Measurements from ENCODE around the gene HTRA1.

GRCh38 chr10:122508021-122508420, 46.7 kb downstream of the HTRA1 start:
- no peak for TF ChIP-seq TOX (CRISPR knock-in tag; IDR thresholded peaks at IDR 0.05; ENCODE audit: borderline replicate concordance)
- TF ChIP-seq POU6F1 (CRISPR knock-in tag; IDR thresholded peaks at IDR 0.05; ENCODE audit: borderline replicate concordance, low read depth), result no peak
- TF ChIP-seq ZFP3 (CRISPR knock-in tag; IDR thresholded peaks at IDR 0.05), result no peak
- no peak for TF ChIP-seq ZC3H10 (CRISPR knock-in tag; IDR thresholded peaks at IDR 0.05)
- no peak for TF ChIP-seq ARNTL (CRISPR knock-in tag; IDR thresholded peaks at IDR 0.05; ENCODE audit: borderline replicate concordance, low read depth)
- no peak for TF ChIP-seq SNAI2 (CRISPR knock-in tag; IDR thresholded peaks at IDR 0.05)
- TF ChIP-seq ZNF565 (CRISPR knock-in tag; conservative IDR thresholded peaks at IDR 0.05; ENCODE audit: low read depth), result no peak
- TF ChIP-seq ZNF70 (CRISPR knock-in tag; IDR thresholded peaks at IDR 0.05), result no peak
- no peak for TF ChIP-seq RARB (CRISPR knock-in tag; IDR thresholded peaks at IDR 0.05)
- TF ChIP-seq ESRRG (CRISPR knock-in tag; IDR thresholded peaks at IDR 0.05), result no peak
- TF ChIP-seq ZNF8 (CRISPR knock-in tag; IDR thresholded peaks at IDR 0.05), result no peak
- TF ChIP-seq CSDC2 (CRISPR knock-in tag; IDR thresholded peaks at IDR 0.05), result no peak
- TF ChIP-seq BACH2 (CRISPR knock-in tag; IDR thresholded peaks at IDR 0.05; ENCODE audit: borderline replicate concordance), result no peak
- TF ChIP-seq PATZ1 (CRISPR knock-in tag; IDR thresholded peaks at IDR 0.05; ENCODE audit: borderline replicate concordance), result no peak

All from SK-N-SH treated with all-trans-retinoic acid at 6 μM for 48 hours (cell line).